Hindlimb muscle (tissue), 1 donor: ENCODE results near the gene SBK1. TPM values are rescaled to one million over a fixed set of nuclear protein-coding genes. Genes with fewer than 3 reads are reported as not detected.
"Not testable (repeated sequence)": the region's sequence is repeated elsewhere in the genome, so short reads cannot be mapped to it uniquely, and the experiment has no call there.

Source experiments
- DNase-seq: peaks from one replicate; pipeline ENCODE4 v3.0.0-alpha.2; 2013
- polyA plus RNA-seq: library from polyadenylated mRNA; unstranded; fragments of 120-200 nt; gene quantifications from one replicate; pipeline ENCODE4 v1.2.1, GENCODE V29; 2013; ENCODE audit not compliant: insufficient read length

SBK1 gene
- polyA plus RNA-seq, 1 donor, result 24.7 TPM

- DNase-seq, result no peak
These were observed 17.5 kb downstream of the SBK1 start for GRCh38 chr16:28309811-28310311.

GRCh38 chr16:28310796-28311195 lies 18.5 kb downstream of the SBK1 start:
- no peak for DNase-seq

GRCh38 chr16:28311413-28311812 lies 19.1 kb downstream of the SBK1 start:
- DNase-seq, result no peak

- no peak for DNase-seq
These were observed 19.6 kb downstream of the SBK1 start for GRCh38 chr16:28311913-28312312.

- no peak for DNase-seq
These were observed 20.0 kb downstream of the SBK1 start for GRCh38 chr16:28312327-28312726.

- no peak for DNase-seq
These were observed 21.3 kb downstream of the SBK1 start for GRCh38 chr16:28313587-28313986.

GRCh38 chr16:28316054-28316453 lies 23.7 kb downstream of the SBK1 start:
- DNase-seq, result no peak

GRCh38 chr16:28317040-28317880 lies 24.9 kb downstream of the SBK1 start:
- DNase-seq, result peak; percentile 43

- DNase-seq, result no peak
These were observed 25.9 kb downstream of the SBK1 start for GRCh38 chr16:28318042-28318744.

- no peak for DNase-seq
These were observed 27.2 kb downstream of the SBK1 start for GRCh38 chr16:28319476-28320022.

- no peak for DNase-seq
These were observed 27.8 kb downstream of the SBK1 start for GRCh38 chr16:28320023-28320561.

- DNase-seq, result no peak
These were observed 28.4 kb downstream of the SBK1 start for GRCh38 chr16:28320741-28321140.

- DNase-seq, result no peak
These were observed 29.5 kb downstream of the SBK1 start for GRCh38 chr16:28321700-28322411.

- DNase-seq, result no peak
These were observed 32.0 kb downstream of the SBK1 start for GRCh38 chr16:28324235-28324886.

- no peak for DNase-seq
These were observed 32.6 kb downstream of the SBK1 start for GRCh38 chr16:28324887-28325279.

- no peak for DNase-seq
These were observed 34.7 kb downstream of the SBK1 start for GRCh38 chr16:28326881-28327610.

- DNase-seq, result not testable (repeated sequence)
These were observed 37.9 kb downstream of the SBK1 start for GRCh38 chr16:28330232-28330631.

GRCh38 chr16:28330981-28331380 lies 38.7 kb downstream of the SBK1 start:
- DNase-seq, result not testable (repeated sequence)

GRCh38 chr16:28332632-28333031 lies 40.3 kb downstream of the SBK1 start:
- not testable (repeated sequence) for DNase-seq

- DNase-seq, result not testable (repeated sequence)
These were observed 43.4 kb downstream of the SBK1 start for GRCh38 chr16:28335678-28336077.
